ENCODE results near the gene NRXN3. TPM values are rescaled to one million over a fixed set of nuclear protein-coding genes. Genes with fewer than 3 reads are reported as not detected.

The NRXN3 gene
- polyA plus RNA-seq, 1 donor from 2014 or later = 110 TPM

- no peaks in the 10 kb centered on the region for H3K9me2 ChIP-seq (ENCODE audit: insufficient read depth, low read length)
- H3K79me2 ChIP-seq (replicated peaks; ENCODE audit: insufficient read depth, low read length) = no peaks in the 10 kb centered on the region
- H2AFZ ChIP-seq (ENCODE audit: low read depth, low read length) = no peak overlapping the region
- H3K4me3 ChIP-seq (ENCODE audit: low read length) = no peak overlapping the region
- H3K9me3 ChIP-seq (ENCODE audit: low read length) = no peaks in the 10 kb centered on the region
- no peak overlapping the region for H3K9ac ChIP-seq (ENCODE audit: low read length)
- no peak overlapping the region for H3K27ac ChIP-seq (ENCODE audit: low read length)
- TF ChIP-seq MXI1 (conservative IDR thresholded peaks at IDR 0.05; ENCODE audit: poor library complexity, severe bottlenecking) (no peak), CTCF (IDR thresholded peaks at IDR 0.05; ENCODE audit: poor library complexity, severe bottlenecking) (no peak), EZH2 (IDR thresholded peaks at IDR 0.05; ENCODE audit: borderline replicate concordance, insufficient read depth, low read length, poor library complexity, severe bottlenecking) (no peak), POLR2AphosphoS5 (IDR thresholded peaks at IDR 0.05) (no peak), TAF1 (IDR thresholded peaks at IDR 0.05; ENCODE audit: low read depth) (no peak), SMC3 (conservative IDR thresholded peaks at IDR 0.05; ENCODE audit: poor library complexity) (no peak), EP300 (conservative IDR thresholded peaks at IDR 0.05; ENCODE audit: poor library complexity, severe bottlenecking) (no peak), RAD21 (conservative IDR thresholded peaks at IDR 0.05) (no peak)
- TF ChIP-seq, protein P1, sequence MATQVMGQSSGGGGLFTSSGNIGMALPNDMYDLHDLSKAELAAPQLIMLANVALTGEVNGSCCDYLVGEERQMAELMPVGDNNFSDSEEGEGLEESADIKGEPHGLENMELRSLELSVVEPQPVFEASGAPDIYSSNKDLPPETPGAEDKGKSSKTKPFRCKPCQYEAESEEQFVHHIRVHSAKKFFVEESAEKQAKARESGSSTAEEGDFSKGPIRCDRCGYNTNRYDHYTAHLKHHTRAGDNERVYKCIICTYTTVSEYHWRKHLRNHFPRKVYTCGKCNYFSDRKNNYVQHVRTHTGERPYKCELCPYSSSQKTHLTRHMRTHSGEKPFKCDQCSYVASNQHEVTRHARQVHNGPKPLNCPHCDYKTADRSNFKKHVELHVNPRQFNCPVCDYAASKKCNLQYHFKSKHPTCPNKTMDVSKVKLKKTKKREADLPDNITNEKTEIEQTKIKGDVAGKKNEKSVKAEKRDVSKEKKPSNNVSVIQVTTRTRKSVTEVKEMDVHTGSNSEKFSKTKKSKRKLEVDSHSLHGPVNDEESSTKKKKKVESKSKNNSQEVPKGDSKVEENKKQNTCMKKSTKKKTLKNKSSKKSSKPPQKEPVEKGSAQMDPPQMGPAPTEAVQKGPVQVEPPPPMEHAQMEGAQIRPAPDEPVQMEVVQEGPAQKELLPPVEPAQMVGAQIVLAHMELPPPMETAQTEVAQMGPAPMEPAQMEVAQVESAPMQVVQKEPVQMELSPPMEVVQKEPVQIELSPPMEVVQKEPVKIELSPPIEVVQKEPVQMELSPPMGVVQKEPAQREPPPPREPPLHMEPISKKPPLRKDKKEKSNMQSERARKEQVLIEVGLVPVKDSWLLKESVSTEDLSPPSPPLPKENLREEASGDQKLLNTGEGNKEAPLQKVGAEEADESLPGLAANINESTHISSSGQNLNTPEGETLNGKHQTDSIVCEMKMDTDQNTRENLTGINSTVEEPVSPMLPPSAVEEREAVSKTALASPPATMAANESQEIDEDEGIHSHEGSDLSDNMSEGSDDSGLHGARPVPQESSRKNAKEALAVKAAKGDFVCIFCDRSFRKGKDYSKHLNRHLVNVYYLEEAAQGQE (IDR thresholded peaks at IDR 0.05; ENCODE audit: borderline replicate concordance) = no peak
- H3K4me2 ChIP-seq (ENCODE audit: low read length) = no peak overlapping the region
- no peaks in the 10 kb centered on the region for H3K36me3 ChIP-seq (ENCODE audit: insufficient read depth, low read length)
- H4K20me1 ChIP-seq (ENCODE audit: insufficient read depth) = no peaks in the 10 kb centered on the region
- H3K27me3 ChIP-seq (ENCODE audit: insufficient read depth, low read depth, low read length) = no peaks in the 10 kb centered on the region
- no peaks in the 10 kb centered on the region for H3F3A ChIP-seq (ENCODE audit: insufficient read depth, low read length, poor library complexity, severe bottlenecking)
Observed at GRCh38 chr14:79639613-79640012, 1469.4 kb downstream of the NRXN3 start.

- H3F3A ChIP-seq (ENCODE audit: insufficient read depth, low read length, poor library complexity, severe bottlenecking) = no peaks in the 10 kb centered on the region
- H3K36me3 ChIP-seq (ENCODE audit: insufficient read depth, low read length) = no peaks in the 10 kb centered on the region
- H3K9ac ChIP-seq (ENCODE audit: low read length) = no peak overlapping the region
- H2AFZ ChIP-seq (ENCODE audit: low read depth, low read length) = no peak overlapping the region
- no peak overlapping the region for H3K4me2 ChIP-seq (ENCODE audit: low read length)
- no peaks in the 10 kb centered on the region for H3K9me2 ChIP-seq (ENCODE audit: insufficient read depth, low read length)
- TF ChIP-seq CTCF (IDR thresholded peaks at IDR 0.05; ENCODE audit: poor library complexity, severe bottlenecking) (no peak), POLR2AphosphoS5 (IDR thresholded peaks at IDR 0.05) (no peak), SMC3 (conservative IDR thresholded peaks at IDR 0.05; ENCODE audit: poor library complexity) (no peak), EZH2 (IDR thresholded peaks at IDR 0.05; ENCODE audit: borderline replicate concordance, insufficient read depth, low read length, poor library complexity, severe bottlenecking) (no peak)
- TF ChIP-seq, protein P1 (IDR thresholded peaks at IDR 0.05; ENCODE audit: borderline replicate concordance) = no peak
- no peaks in the 10 kb centered on the region for H3K27me3 ChIP-seq (ENCODE audit: insufficient read depth, low read depth, low read length)
- H3K79me2 ChIP-seq (replicated peaks; ENCODE audit: insufficient read depth, low read length) = no peaks in the 10 kb centered on the region
- H4K20me1 ChIP-seq (ENCODE audit: insufficient read depth) = no peaks in the 10 kb centered on the region
- H3K27ac ChIP-seq (ENCODE audit: low read length) = no peak overlapping the region
- H3K4me3 ChIP-seq (ENCODE audit: low read length) = no peak overlapping the region
- no peaks in the 10 kb centered on the region for H3K9me3 ChIP-seq (ENCODE audit: low read length)
Observed at GRCh38 chr14:79641371-79641770, 1471.2 kb downstream of the NRXN3 start.
